Endothelial cell of umbilical vein (primary cell): Measurements from ENCODE around the gene CRYL1.

Experiments used
- EZH2 ChIP-seq: IDR thresholded peaks from 2 replicates; pipeline ENCODE4 v1.6.1; 2012; ENCODE audit warnings: borderline replicate concordance, low read depth, mild to moderate bottlenecking, moderate library complexity, low read length, inconsistent platforms; ENCODE audit not compliant: severe bottlenecking
- FOS ChIP-seq: IDR thresholded peaks from 2 replicates; pipeline ENCODE4 v1.6.1; 2011; ENCODE audit warnings: mild to moderate bottlenecking, low read length, moderate library complexity, borderline replicate concordance; ENCODE audit not compliant: insufficient read depth
- GATA2 ChIP-seq: IDR thresholded peaks from 2 replicates; pipeline ENCODE4 v1.7.0; 2011; ENCODE audit warnings: low read depth, mild to moderate bottlenecking, moderate library complexity, mixed read lengths, low read length; ENCODE audit not compliant: insufficient read length, insufficient read depth
- JUN ChIP-seq: IDR thresholded peaks from 2 replicates; pipeline ENCODE4 v1.6.1; 2011; ENCODE audit warnings: borderline replicate concordance, low read depth; ENCODE audit not compliant: insufficient read length, insufficient read depth
- MYC ChIP-seq: IDR thresholded peaks from one replicate; pipeline ENCODE4 v1.6.1; 2011; ENCODE audit warnings: mild to moderate bottlenecking, low read depth, low read length
- POLR2A ChIP-seq: IDR thresholded peaks from 2 replicates; pipeline ENCODE4 v1.6.1; 2012; ENCODE audit warnings: low read depth, mild to moderate bottlenecking, control low read depth, low read length
- POLR2AphosphoS5 ChIP-seq: IDR thresholded peaks from 2 replicates; pipeline ENCODE4 v1.6.1; 2012; ENCODE audit warnings: low read depth, mild to moderate bottlenecking, control low read depth, low read length, moderate library complexity; ENCODE audit not compliant: insufficient read depth
- TF ChIP-seq, protein P1 (sequence below), 2 donors: IDR thresholded peaks; 1 replicate in 1 of 2; 2 replicates in 1 of 2; pipeline ENCODE4 v1.5.1; 2011; ENCODE audit warnings: low read length in 2 of 2, mild to moderate bottlenecking in 2 of 2, moderate library complexity in 2 of 2, control low read depth in 1 of 2, inconsistent platforms in 1 of 2, low read depth in 1 of 2; ENCODE audit not compliant: insufficient read depth in 1 of 2; ENCODE audit errors: extremely low read depth in 1 of 2
- TF ChIP-seq, protein P2 (sequence below): IDR thresholded peaks from 2 replicates; pipeline ENCODE4 v1.6.1; 2011; ENCODE audit not compliant: insufficient read depth, insufficient read length

DNA sequence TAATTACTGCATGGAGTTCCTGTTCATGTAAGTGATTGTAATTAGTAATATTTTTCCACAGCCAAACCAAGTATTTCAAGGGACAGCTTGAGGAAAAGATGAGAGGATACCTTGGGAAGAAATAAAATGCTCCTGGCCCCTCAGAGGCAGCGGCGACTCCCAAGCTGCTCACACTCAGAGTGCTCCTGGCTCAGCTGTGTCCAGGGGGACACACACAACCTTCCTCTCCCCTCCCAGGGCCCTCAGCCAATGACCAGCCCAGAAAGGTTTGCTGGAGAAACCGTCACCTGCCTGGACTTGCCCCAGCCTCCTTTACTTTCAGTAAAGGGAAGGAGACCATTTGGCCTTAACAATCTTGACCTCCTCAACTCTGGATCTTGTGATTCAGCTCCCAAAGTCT, 51.1 kb downstream of the CRYL1 start:
- TF ChIP-seq, protein P1, sequence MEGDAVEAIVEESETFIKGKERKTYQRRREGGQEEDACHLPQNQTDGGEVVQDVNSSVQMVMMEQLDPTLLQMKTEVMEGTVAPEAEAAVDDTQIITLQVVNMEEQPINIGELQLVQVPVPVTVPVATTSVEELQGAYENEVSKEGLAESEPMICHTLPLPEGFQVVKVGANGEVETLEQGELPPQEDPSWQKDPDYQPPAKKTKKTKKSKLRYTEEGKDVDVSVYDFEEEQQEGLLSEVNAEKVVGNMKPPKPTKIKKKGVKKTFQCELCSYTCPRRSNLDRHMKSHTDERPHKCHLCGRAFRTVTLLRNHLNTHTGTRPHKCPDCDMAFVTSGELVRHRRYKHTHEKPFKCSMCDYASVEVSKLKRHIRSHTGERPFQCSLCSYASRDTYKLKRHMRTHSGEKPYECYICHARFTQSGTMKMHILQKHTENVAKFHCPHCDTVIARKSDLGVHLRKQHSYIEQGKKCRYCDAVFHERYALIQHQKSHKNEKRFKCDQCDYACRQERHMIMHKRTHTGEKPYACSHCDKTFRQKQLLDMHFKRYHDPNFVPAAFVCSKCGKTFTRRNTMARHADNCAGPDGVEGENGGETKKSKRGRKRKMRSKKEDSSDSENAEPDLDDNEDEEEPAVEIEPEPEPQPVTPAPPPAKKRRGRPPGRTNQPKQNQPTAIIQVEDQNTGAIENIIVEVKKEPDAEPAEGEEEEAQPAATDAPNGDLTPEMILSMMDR (IDR thresholded peaks at IDR 0.05; ENCODE audit: extremely low read depth in 1 of 2, insufficient read depth in 1 of 2, low read depth in 1 of 2, low read length in 2 of 2), result no peak
- TF ChIP-seq POLR2AphosphoS5, result no peak
- no peak for TF ChIP-seq EZH2
- no peak for TF ChIP-seq POLR2A
- TF ChIP-seq GATA2, result no peak
- TF ChIP-seq, protein P2, sequence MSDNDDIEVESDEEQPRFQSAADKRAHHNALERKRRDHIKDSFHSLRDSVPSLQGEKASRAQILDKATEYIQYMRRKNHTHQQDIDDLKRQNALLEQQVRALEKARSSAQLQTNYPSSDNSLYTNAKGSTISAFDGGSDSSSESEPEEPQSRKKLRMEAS, result no peak
- TF ChIP-seq JUN, result no peak
- TF ChIP-seq MYC, result no peak
- no peak for TF ChIP-seq FOS
